22Rv1 (cell line): ENCODE data around the gene SNRPB2.

Source experiments
- ZFX ChIP-seq: fragments of 450-650 bp; IDR thresholded peaks from 2 replicates; pipeline ENCODE4 v1.6.1; 2017; ENCODE audit warnings: antibody characterized with exemption, borderline replicate concordance
- TF ChIP-seq, protein P1 (sequence below): fragments of 450-650 bp; IDR thresholded peaks from 2 replicates; pipeline ENCODE4 v1.5.1; 2017; ENCODE audit warnings: mild to moderate bottlenecking

DNA sequence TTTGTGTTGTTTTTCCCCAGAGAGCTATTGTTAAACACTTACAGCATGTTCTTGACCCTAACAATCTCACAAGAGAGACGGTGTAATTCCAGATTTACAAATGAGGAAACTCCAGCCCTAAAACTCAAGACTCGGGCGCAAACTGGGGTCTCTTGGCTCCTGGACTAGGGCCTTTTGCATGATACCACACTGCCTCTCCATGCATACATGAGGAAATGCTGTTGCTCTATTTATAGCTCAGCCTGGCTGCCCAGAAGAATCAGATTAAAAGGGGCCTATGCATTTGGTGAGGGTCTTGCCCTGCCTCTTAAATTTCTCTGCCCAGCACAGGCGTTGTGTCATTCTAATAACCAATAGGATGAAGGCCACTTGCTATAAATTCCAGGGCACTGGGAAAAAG, 30.5 kb upstream of the SNRPB2 start:
- TF ChIP-seq, protein P1, sequence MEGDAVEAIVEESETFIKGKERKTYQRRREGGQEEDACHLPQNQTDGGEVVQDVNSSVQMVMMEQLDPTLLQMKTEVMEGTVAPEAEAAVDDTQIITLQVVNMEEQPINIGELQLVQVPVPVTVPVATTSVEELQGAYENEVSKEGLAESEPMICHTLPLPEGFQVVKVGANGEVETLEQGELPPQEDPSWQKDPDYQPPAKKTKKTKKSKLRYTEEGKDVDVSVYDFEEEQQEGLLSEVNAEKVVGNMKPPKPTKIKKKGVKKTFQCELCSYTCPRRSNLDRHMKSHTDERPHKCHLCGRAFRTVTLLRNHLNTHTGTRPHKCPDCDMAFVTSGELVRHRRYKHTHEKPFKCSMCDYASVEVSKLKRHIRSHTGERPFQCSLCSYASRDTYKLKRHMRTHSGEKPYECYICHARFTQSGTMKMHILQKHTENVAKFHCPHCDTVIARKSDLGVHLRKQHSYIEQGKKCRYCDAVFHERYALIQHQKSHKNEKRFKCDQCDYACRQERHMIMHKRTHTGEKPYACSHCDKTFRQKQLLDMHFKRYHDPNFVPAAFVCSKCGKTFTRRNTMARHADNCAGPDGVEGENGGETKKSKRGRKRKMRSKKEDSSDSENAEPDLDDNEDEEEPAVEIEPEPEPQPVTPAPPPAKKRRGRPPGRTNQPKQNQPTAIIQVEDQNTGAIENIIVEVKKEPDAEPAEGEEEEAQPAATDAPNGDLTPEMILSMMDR: no peak
- no peak for TF ChIP-seq ZFX
